ENCODE results near the gene BRD3OS.

GRCh38 chr9:134052941-134053340 lies 27.7 kb downstream of the BRD3OS start:
- TF ChIP-seq POLR2AphosphoS5 (IDR thresholded peaks at IDR 0.05; ENCODE audit: low read depth) (no peak), EZH2 (IDR thresholded peaks at IDR 0.05; ENCODE audit: low read depth, unreplicated experiment) (no peak), CTCF (conservative IDR thresholded peaks at IDR 0.05; ENCODE audit: low read depth in 2 of 2) (no peak), ZNF331 (CRISPR knock-in tag; IDR thresholded peaks at IDR 0.05; ENCODE audit: low read depth) (no peak), REST (IDR thresholded peaks at IDR 0.05; ENCODE audit: unreplicated experiment) (no peak), ZNF462 (CRISPR knock-in tag; IDR thresholded peaks at IDR 0.05) (no peak), JUNB (IDR thresholded peaks at IDR 0.05; ENCODE audit: unreplicated experiment) (no peak), EZH2phosphoT487 (IDR thresholded peaks at IDR 0.05; ENCODE audit: unreplicated experiment) (no peak), CREB1 (CRISPR knock-in tag; IDR thresholded peaks at IDR 0.05; ENCODE audit: low read depth) (no peak), NANOG (IDR thresholded peaks at IDR 0.05; ENCODE audit: borderline replicate concordance) (no peak), ZNF114 (CRISPR knock-in tag; IDR thresholded peaks at IDR 0.05) (no peak)
